Measurements from ENCODE around the gene PAH. TPM values are rescaled to one million over a fixed set of nuclear protein-coding genes. Genes with fewer than 3 reads are reported as not detected.
A peak's percentile ranks its signal among the peaks of the same experiment; 100 is the strongest.

Gene PAH
- total RNA-seq (2022) (5.1 and 5.8 TPM in 2 replicates), Bru-seq, nascent RNA (percentile 39 among the genes with signal in this experiment), BruChase-seq, experiment 1, labeled RNA remaining after a 2-hour chase (percentile 42 among the genes with signal in this experiment), BruChase-seq, experiment 2, labeled RNA remaining after a 6-hour chase (percentile 39 among the genes with signal in this experiment)
- long read RNA-seq, full-length matches to known transcripts: 3 of 4 reads
- long read RNA-seq, partial matches to known transcripts: 0 of 4 reads
- long read RNA-seq, other reads (novel, unspliced or antisense): 1 of 4 reads

DNA sequence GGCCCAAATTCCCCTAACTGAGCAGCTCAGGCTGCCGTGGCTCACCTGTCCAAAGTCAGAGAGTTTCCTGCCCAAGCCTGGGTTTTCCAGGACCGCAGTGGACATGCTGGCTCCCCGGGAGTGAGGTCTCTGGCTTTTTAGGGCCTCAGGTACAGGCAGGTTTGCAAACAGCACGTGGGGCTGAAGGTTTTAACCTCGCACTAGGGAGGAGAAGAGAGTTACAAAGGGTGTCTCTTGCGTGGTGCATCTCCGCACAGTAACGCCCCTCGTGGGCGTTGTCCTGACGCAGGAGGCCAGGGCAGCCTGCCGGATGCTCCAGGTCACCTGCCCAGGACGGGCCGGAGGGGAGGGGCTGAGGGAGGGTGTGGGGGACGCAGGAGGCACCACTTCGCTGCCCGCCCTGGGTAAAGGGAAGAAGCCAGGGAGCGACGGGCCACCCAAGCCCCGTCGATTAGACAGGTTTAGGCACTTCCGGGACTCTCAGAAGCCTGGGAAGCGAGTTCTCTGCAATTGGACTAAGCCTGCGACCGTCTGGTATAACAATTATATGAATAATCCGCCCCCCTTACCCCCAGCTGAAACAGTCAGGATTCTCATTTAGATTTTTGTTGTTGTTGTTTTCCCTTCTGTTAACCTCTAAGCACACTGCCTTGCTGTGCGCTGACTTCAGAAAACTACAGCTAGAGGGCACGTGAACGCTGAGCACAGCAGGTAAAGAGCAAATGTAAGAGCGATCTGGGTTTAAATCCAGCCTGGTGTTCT, at the start of gene PAH:
PAH (minus strand) TSS at position 219 of the 762 bp plus-strand sequence; CDS start at position 105, 114 bp downstream.
- H3K4me3 Mint-ChIP-seq (ENCODE audit: unreplicated experiment): peak within 1 kb of the TSS; percentile 71
- TF ChIP-seq, protein P1, sequence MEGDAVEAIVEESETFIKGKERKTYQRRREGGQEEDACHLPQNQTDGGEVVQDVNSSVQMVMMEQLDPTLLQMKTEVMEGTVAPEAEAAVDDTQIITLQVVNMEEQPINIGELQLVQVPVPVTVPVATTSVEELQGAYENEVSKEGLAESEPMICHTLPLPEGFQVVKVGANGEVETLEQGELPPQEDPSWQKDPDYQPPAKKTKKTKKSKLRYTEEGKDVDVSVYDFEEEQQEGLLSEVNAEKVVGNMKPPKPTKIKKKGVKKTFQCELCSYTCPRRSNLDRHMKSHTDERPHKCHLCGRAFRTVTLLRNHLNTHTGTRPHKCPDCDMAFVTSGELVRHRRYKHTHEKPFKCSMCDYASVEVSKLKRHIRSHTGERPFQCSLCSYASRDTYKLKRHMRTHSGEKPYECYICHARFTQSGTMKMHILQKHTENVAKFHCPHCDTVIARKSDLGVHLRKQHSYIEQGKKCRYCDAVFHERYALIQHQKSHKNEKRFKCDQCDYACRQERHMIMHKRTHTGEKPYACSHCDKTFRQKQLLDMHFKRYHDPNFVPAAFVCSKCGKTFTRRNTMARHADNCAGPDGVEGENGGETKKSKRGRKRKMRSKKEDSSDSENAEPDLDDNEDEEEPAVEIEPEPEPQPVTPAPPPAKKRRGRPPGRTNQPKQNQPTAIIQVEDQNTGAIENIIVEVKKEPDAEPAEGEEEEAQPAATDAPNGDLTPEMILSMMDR (IDR thresholded peaks at IDR 0.05; ENCODE audit: insufficient read depth in 1 of 2, low read depth in 1 of 2, low read length in 1 of 2, severe bottlenecking in 1 of 2, unreplicated experiment in 1 of 2): peak in 1 of 2 experiments; percentile 25
- Histone ChIP-seq H3K27me3 (replicated peaks; ENCODE audit: control insufficient read depth, insufficient read depth, low read length) (no peaks in the 10 kb centered on the region), H3K36me3 (ENCODE audit: control insufficient read depth, insufficient read depth, low read length) (no peaks in the 10 kb centered on the region), H3K4me1 (peaks cover 18% of the 10 kb centered on the region), H3K4me3 (ENCODE audit: low read depth, low read length) (peak within 1 kb of the TSS; percentile 44), H3K9me3 (no peaks in the 10 kb centered on the region)
- peak; percentile 63 to 74 for DNase-seq
- peaks cover 5% of the 10 kb centered on the region for H3K36me3 Mint-ChIP-seq (ENCODE audit: insufficient read depth, unreplicated experiment)
- H3K4me1 Mint-ChIP-seq (ENCODE audit: low read depth, unreplicated experiment): peaks cover 17% of the 10 kb centered on the region
- peak within 1 kb of the TSS; percentile 53 for H3K27ac Mint-ChIP-seq (ENCODE audit: unreplicated experiment)
- H3K9me3 Mint-ChIP-seq (ENCODE audit: unreplicated experiment): no peaks in the 10 kb centered on the region
- CTCF ChIA-PET: interaction anchor here (1.4 kb wide), 1 partner anchor 34 kb away, joined by 7 read pairs; no protein-coding TSS in a partner anchor
- H3K27me3 Mint-ChIP-seq (ENCODE audit: insufficient read depth, unreplicated experiment): no peaks in the 10 kb centered on the region
- POLR2A ChIA-PET: no interaction called here
- BruUV-seq (replicated peaks): no TSS peak
- intact Hi-C loops (cut with micrococcal nuclease; ENCODE audit: unreplicated experiment): loop anchor here (2.0 kb wide), 1 partner anchor 18 kb away; no protein-coding TSS in a partner anchor

GRCh38 chr12:102966200-102966863, 49.3 kb upstream of the PAH start:
- DNase-seq: no peak
- no TSS peak for BruUV-seq (replicated peaks)
- CTCF ChIA-PET: no interaction called here
- Mint-ChIP-seq H3K4me3 (ENCODE audit: unreplicated experiment) (peak overlapping the region; percentile 18), H3K27me3 (ENCODE audit: insufficient read depth, unreplicated experiment) (peaks cover 35% of the 10 kb centered on the region), H3K27ac (ENCODE audit: unreplicated experiment) (no peak overlapping the region), H3K36me3 (ENCODE audit: insufficient read depth, unreplicated experiment) (no peaks in the 10 kb centered on the region), H3K9me3 (ENCODE audit: unreplicated experiment) (no peaks in the 10 kb centered on the region), H3K4me1 (ENCODE audit: low read depth, unreplicated experiment) (peaks cover 17% of the 10 kb centered on the region)
- intact Hi-C loops (cut with micrococcal nuclease; ENCODE audit: unreplicated experiment): no loop called here
- TF ChIP-seq, protein P1 (IDR thresholded peaks at IDR 0.05; ENCODE audit: insufficient read depth in 1 of 2, low read depth in 1 of 2, low read length in 1 of 2, severe bottlenecking in 1 of 2, unreplicated experiment in 1 of 2): no peak
- no peaks in the 10 kb centered on the region for H3K36me3 ChIP-seq (ENCODE audit: control insufficient read depth, insufficient read depth, low read length)
- no peaks in the 10 kb centered on the region for H3K9me3 ChIP-seq
- no peak overlapping the region for H3K4me3 ChIP-seq (ENCODE audit: low read depth, low read length)
- H3K4me1 ChIP-seq: no peaks in the 10 kb centered on the region
- POLR2A ChIA-PET: no interaction called here
- H3K27me3 ChIP-seq (replicated peaks; ENCODE audit: control insufficient read depth, insufficient read depth, low read length): peaks cover 4% of the 10 kb centered on the region
